ENCODE data around the gene BMAL1. TPM values are rescaled to one million over a fixed set of nuclear protein-coding genes. Genes with fewer than 3 reads are reported as not detected.

BMAL1 gene
- total RNA-seq, result 10 to 100 TPM; 20.2 to 24.8 TPM

DNA sequence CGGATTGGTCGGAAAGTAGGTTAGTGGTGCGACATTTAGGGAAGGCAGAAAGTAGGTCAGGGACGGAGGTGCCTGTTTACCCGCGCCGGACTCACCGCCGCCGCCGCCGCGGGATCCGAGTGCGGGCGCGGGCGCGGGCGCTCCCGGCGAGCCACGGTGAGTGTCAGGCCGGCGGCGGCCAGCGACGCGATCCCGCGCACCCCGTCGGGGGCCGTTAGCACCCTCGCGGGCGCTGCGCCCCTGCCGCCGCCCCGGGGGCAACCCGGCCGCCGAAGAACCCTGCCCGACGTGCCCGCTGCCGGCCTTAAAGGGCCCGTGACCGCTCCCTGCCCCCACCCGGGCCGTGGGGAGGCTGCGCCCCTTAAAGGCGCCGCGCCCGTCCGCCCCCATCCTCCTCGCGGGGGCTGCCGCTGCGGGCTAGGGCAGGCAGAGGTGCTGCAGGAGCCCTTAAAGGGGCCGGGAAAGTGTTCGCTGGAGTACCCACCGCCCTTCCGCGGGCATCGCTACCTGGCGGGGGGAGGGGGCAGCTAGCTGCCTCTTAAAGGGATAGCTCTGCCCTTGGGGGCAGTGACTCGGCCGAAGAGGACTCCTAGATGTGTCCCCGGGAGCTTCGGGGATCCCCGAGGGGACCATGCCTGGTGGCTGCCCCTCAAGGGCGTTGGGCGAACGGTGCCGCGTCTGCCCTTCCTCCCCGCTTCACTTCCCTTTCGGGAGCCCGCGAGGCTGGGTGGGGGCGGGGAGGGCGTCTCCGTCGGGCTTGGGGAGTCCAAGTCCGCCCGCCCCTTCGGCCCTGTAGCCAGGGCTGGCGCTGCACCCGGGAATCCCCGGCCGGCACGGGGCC lies at the start of gene BMAL1:
Gene BMAL1 (plus strand): TSS at position 23 of the 841 bp plus-strand sequence. CDS start 76,519 bp downstream, outside the sequence.
- Mint-ChIP-seq H3K27ac (peak within 1 kb of the TSS; percentile 78), H3K4me3 (peak within 1 kb of the TSS; percentile 95), H3K27me3 (peaks cover 7% of the 10 kb centered on the region), H3K9me3 (no peaks in the 10 kb centered on the region), H3K36me3 (peaks cover 3% of the 10 kb centered on the region), H3K4me1 (ENCODE audit: low read depth) (peaks cover 53% of the 10 kb centered on the region)
- intact Hi-C loops (cut with micrococcal nuclease), result loop anchor here (1.0 to 5.0 kb wide), 6 partner anchors 9 to 389 kb away; partner anchors contain the start of genes BTBD10 and FAR1
- ChIA-PET POLR2A (interaction anchor here (0.6 to 2.0 kb wide), 6 partner anchors 9 to 60 kb away, joined by 4 to 13 read pairs (median 5); no protein-coding TSS in a partner anchor), CTCF (interaction anchor here (0.9 to 3.4 kb wide), 6 partner anchors 10 to 67 kb away, joined by 3 to 52 read pairs (median 6); no protein-coding TSS in a partner anchor)
- peak; percentile 69 for DNase-seq

DNA sequence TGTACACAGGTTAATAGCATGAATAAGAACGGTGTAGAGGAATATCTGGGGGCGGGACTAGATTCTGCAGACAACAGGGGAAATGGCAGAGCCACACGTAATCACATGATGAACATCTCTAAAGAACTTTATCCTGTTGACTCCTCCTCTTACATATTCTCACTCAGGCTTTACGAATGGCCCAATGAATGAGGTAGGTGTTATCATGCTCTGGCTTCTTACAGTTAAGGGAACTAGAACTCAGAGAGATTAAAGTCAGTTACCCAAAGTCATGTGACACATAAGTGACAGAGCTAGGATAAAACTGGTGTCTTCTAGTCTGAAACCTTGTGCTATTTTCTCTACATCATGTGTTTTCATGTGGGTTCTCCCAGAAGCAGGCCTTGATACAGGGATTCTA lies 49.0 kb upstream of the BMAL1 start:
- Mint-ChIP-seq H3K9me3 (no peaks in the 10 kb centered on the region), H3K27me3 (no peaks in the 10 kb centered on the region), H3K4me3 (no peak overlapping the region), H3K27ac (no peak overlapping the region), H3K4me1 (ENCODE audit: low read depth) (peaks cover 4% of the 10 kb centered on the region), H3K36me3 (no peaks in the 10 kb centered on the region)
- intact Hi-C loops (cut with micrococcal nuclease), result no loop called here
- ChIA-PET CTCF (interaction anchor here (1.6 to 1.9 kb wide), 2 partner anchors 10 to 11 kb away, joined by 5 read pairs; no protein-coding TSS in a partner anchor), POLR2A (no interaction called here)
- no peak for DNase-seq

DNA sequence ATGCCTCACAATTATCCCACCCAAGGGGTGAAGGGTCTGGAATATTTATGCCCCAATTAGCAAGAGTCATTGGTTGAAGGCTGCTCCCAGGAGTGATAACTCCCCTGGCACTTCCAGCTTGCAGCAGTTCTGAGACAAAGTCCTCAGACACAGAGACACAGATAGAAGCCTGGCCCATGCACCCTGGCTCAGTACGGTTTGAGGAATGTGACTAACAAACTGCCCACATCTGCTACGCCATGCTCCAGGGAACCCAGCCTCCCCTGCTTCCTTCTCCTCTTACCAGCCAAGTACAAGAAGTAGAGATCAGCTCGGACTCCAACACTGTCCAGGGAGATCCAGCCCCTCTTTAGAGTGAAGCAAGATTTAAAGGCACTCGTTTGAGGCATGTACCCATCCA lies 48.5 kb upstream of the BMAL1 start:
- CTCF ChIA-PET, result interaction anchor here (1.6 to 1.9 kb wide), 2 partner anchors 9 to 11 kb away, joined by 5 read pairs; no protein-coding TSS in a partner anchor
- no peaks in the 10 kb centered on the region for H3K9me3 Mint-ChIP-seq
- peaks cover 4% of the 10 kb centered on the region for H3K4me1 Mint-ChIP-seq (ENCODE audit: low read depth)
- intact Hi-C loops (cut with micrococcal nuclease), result no loop called here
- POLR2A ChIA-PET, result no interaction called here
- no peak overlapping the region for H3K27ac Mint-ChIP-seq
- no peaks in the 10 kb centered on the region for H3K27me3 Mint-ChIP-seq
- DNase-seq, result no peak
- H3K36me3 Mint-ChIP-seq, result no peaks in the 10 kb centered on the region
- H3K4me3 Mint-ChIP-seq, result no peak overlapping the region

DNA sequence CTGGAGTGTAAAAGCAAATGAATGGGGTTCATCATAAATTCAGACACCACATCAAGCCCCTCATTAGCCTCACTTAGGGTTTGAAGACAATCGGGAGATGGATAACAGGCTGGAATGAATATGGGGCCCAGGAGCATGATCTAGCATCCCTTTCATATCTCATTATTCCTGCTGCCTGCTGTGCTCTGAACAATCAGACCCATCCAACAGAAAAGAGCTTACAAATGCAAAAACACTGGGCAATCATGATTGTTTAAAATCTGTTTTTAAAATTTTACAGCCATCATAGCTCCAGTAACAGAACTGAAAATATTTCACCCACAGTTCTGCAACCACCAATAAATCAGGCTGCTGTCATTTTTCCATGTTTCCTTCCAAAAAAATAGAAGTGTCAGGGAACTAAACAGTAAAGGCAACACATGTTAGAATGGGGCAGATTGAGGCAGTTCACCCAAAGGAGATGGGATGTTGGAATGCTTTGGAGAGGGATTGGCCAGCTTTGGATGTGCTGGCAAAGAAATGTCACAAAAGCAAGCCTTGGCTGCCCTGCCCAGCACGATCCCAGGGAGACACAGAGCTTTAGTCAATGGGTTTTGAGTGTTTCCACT lies 47.8 kb upstream of the BMAL1 start:
- Mint-ChIP-seq H3K4me1 (ENCODE audit: low read depth) (peaks cover 4% of the 10 kb centered on the region), H3K4me3 (no peak overlapping the region), H3K9me3 (no peaks in the 10 kb centered on the region), H3K36me3 (no peaks in the 10 kb centered on the region), H3K27me3 (no peaks in the 10 kb centered on the region), H3K27ac (no peak overlapping the region)
- intact Hi-C loops (cut with micrococcal nuclease), result no loop called here
- DNase-seq, result no peak
- ChIA-PET CTCF (interaction anchor here (1.4 to 1.9 kb wide), 3 partner anchors 9 to 105 kb away, joined by 4 to 5 read pairs (median 5); no protein-coding TSS in a partner anchor), POLR2A (no interaction called here)

DNA sequence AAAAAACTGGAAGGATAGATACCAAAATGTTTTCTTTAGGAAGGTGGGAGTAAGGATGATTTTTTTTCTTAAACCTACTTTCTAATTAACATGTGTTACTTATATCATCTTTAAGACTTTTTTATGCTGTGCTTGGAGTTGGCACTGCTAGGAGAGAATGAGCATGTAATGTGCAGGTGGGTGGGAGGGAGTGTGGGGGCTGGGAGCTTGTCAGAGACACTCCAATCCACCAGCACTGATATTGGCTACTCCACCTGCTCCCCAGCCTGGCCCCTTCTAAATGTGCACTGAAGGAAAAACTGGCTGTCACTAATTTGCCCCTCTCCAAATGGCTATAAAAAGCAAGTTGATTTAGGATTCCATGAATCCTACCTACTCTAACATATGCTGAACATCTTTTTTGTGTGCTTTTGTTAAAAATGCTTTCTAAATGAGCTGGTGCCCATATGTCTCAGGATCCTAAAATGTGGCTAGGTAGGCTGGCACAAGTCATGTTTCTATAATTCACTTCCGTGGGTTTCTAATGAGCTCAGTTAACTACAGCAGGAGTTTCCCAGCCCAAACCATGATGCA lies 44.3 kb upstream of the BMAL1 start:
- no peak for DNase-seq
- intact Hi-C loops (cut with micrococcal nuclease), result no loop called here
- Mint-ChIP-seq H3K36me3 (no peaks in the 10 kb centered on the region), H3K4me1 (ENCODE audit: low read depth) (peaks cover 4% of the 10 kb centered on the region), H3K4me3 (no peak overlapping the region), H3K27me3 (peaks cover 3% of the 10 kb centered on the region), H3K9me3 (no peaks in the 10 kb centered on the region), H3K27ac (no peak overlapping the region)
- POLR2A ChIA-PET, result no interaction called here
- CTCF ChIA-PET, result no interaction called here

DNA sequence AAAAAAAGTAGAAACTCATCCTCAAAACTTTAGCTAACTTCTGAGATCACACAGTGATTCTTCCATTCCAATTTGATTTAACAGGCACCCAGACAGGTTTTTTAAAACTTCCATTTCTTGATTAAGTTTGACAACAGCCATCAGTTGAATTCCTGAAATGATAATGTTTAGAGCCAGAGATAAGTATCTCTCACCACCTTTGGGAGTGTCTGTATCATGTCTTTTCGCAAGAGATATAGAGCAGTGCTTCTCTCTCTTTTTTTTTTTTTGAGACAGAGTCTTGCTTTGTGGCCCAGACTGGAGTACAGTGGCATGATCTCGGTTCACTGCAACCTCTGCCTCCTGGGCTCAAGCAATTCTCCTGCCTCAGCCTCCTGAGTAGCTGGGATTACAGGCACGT lies 41.7 kb upstream of the BMAL1 start:
- intact Hi-C loops (cut with micrococcal nuclease), result no loop called here
- POLR2A ChIA-PET, result no interaction called here
- H3K4me1 Mint-ChIP-seq (ENCODE audit: low read depth), result no peaks in the 10 kb centered on the region
- H3K4me3 Mint-ChIP-seq, result no peak overlapping the region
- peaks cover 5% of the 10 kb centered on the region for H3K27me3 Mint-ChIP-seq
- CTCF ChIA-PET, result interaction anchor here (0.6 to 0.8 kb wide), 3 partner anchors 83 to 753 kb away, joined by 3 read pairs; no protein-coding TSS in a partner anchor
- H3K9me3 Mint-ChIP-seq, result no peaks in the 10 kb centered on the region
- no peak for DNase-seq
- no peak overlapping the region for H3K27ac Mint-ChIP-seq
- no peaks in the 10 kb centered on the region for H3K36me3 Mint-ChIP-seq

DNA sequence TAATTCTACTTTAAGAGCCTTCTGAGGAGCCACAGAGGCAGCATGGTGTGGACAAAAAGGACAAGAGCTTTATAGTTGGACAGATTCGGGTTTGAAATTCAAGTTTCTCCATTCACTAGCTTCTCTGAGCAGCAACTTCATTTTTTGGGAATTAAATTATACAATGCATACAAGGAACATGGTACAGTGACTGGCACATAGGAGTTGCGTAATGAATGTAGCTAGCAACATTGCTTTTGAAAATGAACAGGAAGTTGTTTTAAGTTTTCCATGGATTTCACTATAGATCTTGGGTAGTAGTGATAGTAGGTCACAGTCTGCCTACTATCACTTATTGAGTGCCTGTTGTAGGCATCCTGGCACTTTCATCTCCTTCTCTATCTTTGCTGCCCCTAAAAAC lies 41.0 kb upstream of the BMAL1 start:
- no peak for DNase-seq
- intact Hi-C loops (cut with micrococcal nuclease), result no loop called here
- H3K27ac Mint-ChIP-seq, result no peak overlapping the region
- CTCF ChIA-PET, result interaction anchor here (0.6 to 3.8 kb wide), 7 partner anchors 29 to 752 kb away, joined by 3 to 42 read pairs (median 12); no protein-coding TSS in a partner anchor
- no peak overlapping the region for H3K4me3 Mint-ChIP-seq
- H3K4me1 Mint-ChIP-seq (ENCODE audit: low read depth), result no peaks in the 10 kb centered on the region
- POLR2A ChIA-PET, result no interaction called here
- no peaks in the 10 kb centered on the region for H3K36me3 Mint-ChIP-seq
- no peaks in the 10 kb centered on the region for H3K9me3 Mint-ChIP-seq
- H3K27me3 Mint-ChIP-seq, result peaks cover 5% of the 10 kb centered on the region

DNA sequence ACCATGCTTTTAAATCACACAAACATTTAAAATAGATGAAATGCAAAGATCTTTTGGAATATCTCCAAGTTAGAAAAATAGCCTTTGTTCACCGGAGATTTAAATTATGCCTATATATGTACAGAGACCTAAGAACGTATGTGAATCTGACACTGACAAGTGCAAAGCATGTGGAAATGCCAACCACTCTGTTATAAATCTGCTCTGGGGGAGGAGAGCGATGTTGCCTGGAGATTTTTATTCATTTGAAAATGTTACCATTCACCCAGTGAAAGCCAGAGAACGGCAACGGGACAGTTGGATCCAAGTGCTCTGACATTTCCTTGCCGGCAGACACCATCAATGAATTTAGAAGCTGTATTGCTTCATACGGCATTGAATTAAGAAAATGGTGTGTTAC lies 39.8 kb upstream of the BMAL1 start:
- Mint-ChIP-seq H3K36me3 (no peaks in the 10 kb centered on the region), H3K4me1 (ENCODE audit: low read depth) (no peaks in the 10 kb centered on the region), H3K27ac (no peak overlapping the region), H3K9me3 (no peaks in the 10 kb centered on the region), H3K27me3 (peaks cover 7% of the 10 kb centered on the region), H3K4me3 (no peak overlapping the region)
- intact Hi-C loops (cut with micrococcal nuclease), result loop anchor here (2.0 kb wide), 2 partner anchors 27 to 273 kb away; no protein-coding TSS in a partner anchor
- no peak for DNase-seq
- ChIA-PET POLR2A (no interaction called here), CTCF (interaction anchor here (0.6 to 3.8 kb wide), 24 partner anchors 11 to 930 kb away, joined by 3 to 42 read pairs (median 4); no protein-coding TSS in a partner anchor)

DNA sequence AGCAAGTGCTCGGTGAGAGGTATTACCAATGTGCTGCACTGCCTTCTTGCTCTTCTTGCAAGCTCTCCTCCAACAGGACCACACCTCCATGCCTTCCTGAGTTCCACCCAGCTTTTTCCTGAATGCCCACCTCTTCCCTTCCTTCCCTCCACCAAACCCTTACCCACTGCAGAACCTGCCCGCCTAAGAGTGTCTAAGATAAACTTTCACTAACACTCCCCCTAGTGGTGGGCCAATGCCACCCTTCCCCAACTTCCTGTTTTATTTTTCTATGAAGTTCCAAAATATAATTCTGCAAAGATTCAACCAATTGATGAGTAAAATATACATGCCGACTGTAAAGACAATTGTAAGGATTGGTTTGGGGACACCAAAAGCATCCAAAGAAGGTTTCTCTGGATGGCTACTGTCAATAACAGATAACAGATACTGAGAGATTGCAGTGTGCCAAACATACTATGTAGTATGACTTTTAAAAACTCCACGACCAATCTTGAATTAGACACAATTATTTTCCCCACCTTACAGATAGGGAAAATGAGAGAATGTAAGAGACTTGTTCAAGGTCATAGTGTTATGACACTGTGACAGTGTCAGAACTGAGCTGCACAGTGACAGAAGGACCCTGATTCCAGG lies 38.6 kb upstream of the BMAL1 start:
- Mint-ChIP-seq H3K27me3 (peaks cover 14% of the 10 kb centered on the region), H3K27ac (no peak overlapping the region), H3K4me1 (ENCODE audit: low read depth) (no peaks in the 10 kb centered on the region), H3K4me3 (no peak overlapping the region), H3K36me3 (no peaks in the 10 kb centered on the region), H3K9me3 (no peaks in the 10 kb centered on the region)
- CTCF ChIA-PET, result interaction anchor here (0.6 to 3.8 kb wide), 33 partner anchors 9 to 275 kb away, joined by 3 to 42 read pairs (median 4); no protein-coding TSS in a partner anchor
- intact Hi-C loops (cut with micrococcal nuclease), result loop anchor here (2.0 kb wide), 2 partner anchors 28 to 274 kb away; no protein-coding TSS in a partner anchor
- DNase-seq, result peak; percentile 55
- POLR2A ChIA-PET, result no interaction called here

DNA sequence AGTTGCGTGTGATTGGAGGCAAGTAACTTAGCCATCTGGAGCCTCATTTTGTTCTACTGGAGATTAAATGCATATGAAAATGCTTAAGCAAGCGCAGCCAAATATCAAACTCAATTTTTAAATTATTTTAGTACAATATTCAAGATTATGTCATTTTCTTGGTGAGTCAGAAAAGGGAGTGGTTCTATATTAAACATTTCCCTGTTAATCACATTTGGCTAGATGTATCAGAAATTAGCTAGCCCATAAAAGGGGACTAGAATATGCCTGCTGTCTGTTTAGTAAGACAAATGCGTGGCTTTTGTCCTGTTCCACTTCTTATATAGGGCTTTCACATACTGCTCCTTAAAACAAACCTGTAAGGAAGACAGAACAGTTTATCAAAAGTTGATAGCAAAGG lies 35.0 kb upstream of the BMAL1 start:
- CTCF ChIA-PET, result interaction anchor here (0.8 kb wide), 1 partner anchor 262 kb away, joined by 3 read pairs; no protein-coding TSS in a partner anchor

DNA sequence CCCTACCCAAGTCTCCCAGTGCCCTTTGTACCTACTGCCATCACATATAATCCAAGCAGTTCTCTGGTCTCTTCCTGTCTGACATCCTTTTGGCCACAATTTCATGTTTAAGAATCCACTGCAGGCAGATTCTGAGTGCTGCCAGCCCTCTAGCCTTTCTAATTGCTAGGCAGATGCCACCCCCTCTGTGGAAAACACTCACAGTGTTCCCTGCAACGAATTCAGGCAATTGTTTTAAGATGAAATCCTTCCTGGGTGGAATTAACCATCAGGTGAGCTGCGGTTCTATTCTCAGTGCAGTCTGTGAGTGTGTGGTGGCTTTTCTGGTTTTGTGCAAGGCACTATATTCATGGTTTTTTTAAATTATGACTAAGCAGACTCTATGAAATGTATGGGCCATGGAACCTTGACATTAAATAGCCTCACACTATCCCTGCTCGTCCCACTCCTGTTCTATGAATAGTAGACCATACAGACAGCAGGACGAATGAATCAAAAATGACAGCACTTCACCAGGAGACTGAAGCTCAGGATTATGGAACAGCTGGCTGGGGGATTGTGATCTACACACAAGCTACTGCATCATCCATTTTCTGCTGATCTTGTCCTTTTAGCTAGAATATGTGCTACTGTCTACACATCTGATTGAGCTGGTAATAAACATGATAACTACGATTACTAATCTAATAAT lies 29.8 kb upstream of the BMAL1 start:
- Mint-ChIP-seq H3K4me1 (ENCODE audit: low read depth) (no peaks in the 10 kb centered on the region), H3K9me3 (no peaks in the 10 kb centered on the region), H3K27ac (no peak overlapping the region), H3K27me3 (peaks cover 20% of the 10 kb centered on the region), H3K4me3 (no peak overlapping the region), H3K36me3 (no peaks in the 10 kb centered on the region)
- DNase-seq, result no peak
- ChIA-PET POLR2A (no interaction called here), CTCF (interaction anchor here (0.7 to 3.9 kb wide), 6 partner anchors 9 to 98 kb away, joined by 3 to 13 read pairs (median 4); no protein-coding TSS in a partner anchor)
- intact Hi-C loops (cut with micrococcal nuclease), result no loop called here

More for the DNA sequence above, 35.0 kb upstream of the BMAL1 start:
- intact Hi-C loops (cut with micrococcal nuclease), result no loop called here
- no peaks in the 10 kb centered on the region for H3K9me3 Mint-ChIP-seq
- no peaks in the 10 kb centered on the region for H3K36me3 Mint-ChIP-seq
- DNase-seq, result no peak
- no peak overlapping the region for H3K4me3 Mint-ChIP-seq
- POLR2A ChIA-PET, result no interaction called here
- no peak overlapping the region for H3K27ac Mint-ChIP-seq
- H3K4me1 Mint-ChIP-seq (ENCODE audit: low read depth), result no peaks in the 10 kb centered on the region
- H3K27me3 Mint-ChIP-seq, result peaks cover 25% of the 10 kb centered on the region
